ENCODE results near the gene PCDHB1. TPM values are rescaled to one million over a fixed set of nuclear protein-coding genes. Genes with fewer than 3 reads are reported as not detected.

The PCDHB1 gene, protein sequence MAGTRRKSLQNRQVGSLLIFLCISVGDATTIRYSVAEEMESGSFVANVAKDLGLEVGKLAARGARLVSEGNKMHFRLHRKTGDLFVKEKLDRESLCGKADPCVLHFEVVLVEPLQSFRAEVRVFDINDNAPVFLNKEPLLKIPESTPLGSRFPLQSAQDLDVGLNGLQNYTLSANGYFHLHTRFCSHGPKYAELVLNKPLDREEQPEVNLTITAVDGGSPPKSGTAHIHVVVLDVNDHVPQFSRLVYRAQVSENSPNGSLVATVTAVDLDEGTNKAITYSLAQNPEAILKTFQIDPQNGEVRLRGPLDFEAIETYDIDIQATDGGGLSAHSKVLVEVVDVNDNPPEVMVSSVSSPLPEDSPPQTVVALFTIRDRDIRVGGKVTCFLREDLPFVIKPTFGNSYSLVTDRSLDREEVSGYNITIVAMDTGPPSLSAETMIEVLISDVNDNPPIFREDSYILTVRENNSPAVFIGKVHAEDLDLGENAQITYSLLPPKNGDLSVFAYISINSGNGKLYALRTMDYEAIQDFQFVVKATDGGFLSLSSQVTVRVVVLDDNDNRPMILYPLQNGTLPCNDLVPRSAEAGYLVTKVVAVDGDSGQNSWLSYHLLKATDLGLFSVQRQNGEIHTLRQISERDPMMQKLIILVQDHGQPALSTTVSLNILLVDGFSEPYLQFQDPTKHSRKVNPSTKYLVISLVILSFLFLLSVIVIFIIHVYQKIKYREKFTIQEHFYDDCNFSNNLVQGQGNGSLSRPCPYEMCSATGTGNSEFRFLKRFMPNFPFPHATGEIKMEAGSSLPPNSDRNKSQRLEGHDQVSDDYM
- total RNA-seq (2014; rRNA removed; shearing (Covaris generic); ENCODE audit: low replicate concordance): not detected in 2 replicates

DNA sequence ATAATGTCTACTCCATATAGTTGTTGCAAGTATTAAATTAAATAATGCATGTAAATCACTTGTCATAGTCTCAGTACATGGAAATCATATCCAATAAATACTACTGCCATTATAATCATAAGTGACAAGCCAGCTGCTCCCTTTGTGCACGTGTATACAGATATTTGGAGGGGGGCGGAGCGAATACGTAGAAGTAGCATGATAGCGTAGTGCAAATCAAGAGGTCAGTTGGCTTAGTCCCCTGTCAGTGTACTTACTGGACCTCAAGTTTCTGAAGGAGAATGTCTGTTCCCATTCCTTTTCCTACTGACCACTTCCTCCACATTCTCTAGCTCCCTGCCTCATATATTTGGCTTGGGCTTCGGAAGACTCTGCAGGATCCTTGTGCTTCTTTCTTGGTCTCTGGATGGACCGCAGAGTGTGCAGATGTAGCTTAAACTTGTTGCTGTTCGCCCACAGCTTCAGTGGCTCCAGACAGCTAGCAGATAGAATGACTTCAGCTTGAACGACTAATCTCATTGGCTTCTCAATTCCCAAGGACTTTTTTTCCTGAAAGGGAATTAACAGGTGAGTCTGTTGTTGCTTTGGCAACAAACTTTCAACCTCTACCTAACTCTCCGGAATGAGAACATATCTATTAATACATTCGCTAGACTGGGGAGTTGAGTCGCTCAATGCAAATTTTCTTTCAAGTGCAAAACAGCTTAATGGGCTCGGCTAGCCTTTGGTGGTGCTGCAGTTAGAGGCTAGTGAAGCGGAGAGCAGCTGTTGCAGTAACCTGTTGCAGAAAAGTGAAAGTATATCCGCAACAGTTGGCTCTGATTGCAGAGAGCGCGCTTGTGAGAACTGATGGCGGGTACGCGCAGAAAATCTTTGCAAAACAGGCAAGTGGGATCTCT is at the start of gene PCDHB1:
PCDHB1 (plus strand) TSS at position 753 of the 899 bp plus-strand sequence; CDS start at position 850, 97 bp downstream.
- H3K27me3 ChIP-seq: peaks cover 17% of the 10 kb centered on the region
- H3K36me3 ChIP-seq: no peaks in the 10 kb centered on the region
- no peak within 1 kb of the TSS for H3K4me3 ChIP-seq
- H3K9me3 ChIP-seq: 0 out of 2 replicates have a peak, but pooled peaks cover 2% of the 10 kb centered on the region
- no peak for DNase-seq

DNA sequence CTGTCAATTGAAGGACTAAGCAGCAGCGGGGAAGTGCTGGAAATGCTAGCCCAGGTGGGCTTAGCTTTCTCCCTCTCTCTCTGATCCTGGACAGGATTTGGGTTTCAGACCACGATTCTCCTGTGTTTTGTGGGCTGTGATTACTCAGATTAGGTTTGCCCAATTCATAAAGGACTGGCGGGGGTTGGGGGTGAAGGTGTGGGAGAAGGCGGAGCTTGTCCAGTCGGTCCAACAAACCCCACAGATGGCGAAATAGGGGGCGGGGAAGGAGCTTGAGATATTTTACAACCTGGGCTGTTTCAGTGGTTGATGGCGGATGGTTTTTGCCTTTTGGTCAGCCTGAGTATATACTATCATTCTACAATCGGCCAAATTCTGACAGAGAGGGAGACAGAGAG is 49.7 kb upstream of the PCDHB1 start:
- no peaks in the 10 kb centered on the region; the same call in 1 of the 2 replicates for H3K27me3 ChIP-seq
- no peak for DNase-seq
- peaks cover 3% of the 10 kb centered on the region for H3K9me3 ChIP-seq
- H3K4me3 ChIP-seq: peak overlapping the region; percentile 12
- no peaks in the 10 kb centered on the region for H3K36me3 ChIP-seq

DNA sequence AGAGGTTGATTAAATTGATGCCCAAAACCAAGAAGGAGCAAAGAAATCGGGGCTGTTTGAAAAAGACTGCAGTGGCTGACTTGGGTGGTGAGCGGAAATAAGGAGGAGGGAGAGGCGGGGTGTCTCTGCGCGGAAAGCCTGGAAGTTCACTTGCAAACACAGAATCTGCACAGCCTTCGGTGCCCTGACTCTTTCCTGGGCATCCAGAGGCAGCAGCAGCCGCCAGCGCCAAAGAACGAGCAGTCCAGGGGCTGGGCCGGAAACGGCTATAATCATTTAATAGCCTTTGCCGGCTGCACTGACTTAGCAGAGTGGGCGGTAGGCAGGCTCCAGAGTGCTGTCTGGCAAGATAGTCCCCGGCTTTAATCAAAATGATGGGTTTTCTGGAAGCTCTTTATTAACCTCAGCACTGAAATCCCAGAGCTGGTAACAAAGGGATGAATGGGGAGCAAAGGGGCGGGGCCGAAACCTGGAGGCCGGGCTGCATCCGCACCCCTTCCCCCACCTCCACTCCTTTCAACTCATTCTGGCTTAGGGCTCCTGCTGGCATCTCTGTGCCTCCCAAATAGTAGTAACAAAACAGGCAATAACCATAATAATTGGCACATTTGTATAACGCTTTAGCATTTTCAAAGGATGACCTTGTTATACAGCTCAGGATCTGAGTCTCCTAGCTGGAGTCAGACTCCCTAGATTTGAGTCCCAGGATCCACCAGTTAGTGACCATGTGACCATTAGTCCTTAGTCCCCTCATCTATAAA is 49.1 kb upstream of the PCDHB1 start:
- Histone ChIP-seq H3K4me3 (peak overlapping the region; percentile 12), H3K9me3 (peaks cover 3% of the 10 kb centered on the region), H3K27me3 (no peaks in the 10 kb centered on the region; the same call in 1 of the 2 replicates), H3K36me3 (no peaks in the 10 kb centered on the region)
- DNase-seq: peak; percentile 79

DNA sequence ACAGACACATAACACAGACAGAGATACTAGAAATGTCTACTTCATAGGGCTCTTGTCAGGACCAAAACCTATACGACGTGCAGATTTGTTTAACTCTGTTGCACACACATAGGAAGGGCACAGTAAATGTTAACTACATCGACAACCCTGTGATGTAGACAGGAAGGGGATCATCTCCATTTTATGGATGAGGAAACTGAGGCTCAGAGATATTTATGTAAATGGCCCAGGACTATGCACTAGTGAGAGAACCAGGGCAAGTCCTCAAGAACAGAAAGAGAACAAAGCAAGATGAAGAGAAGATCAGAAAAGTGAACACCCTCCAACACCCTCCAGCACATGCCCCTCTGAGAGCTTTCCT is 48.6 kb upstream of the PCDHB1 start:
- peaks cover 3% of the 10 kb centered on the region for H3K9me3 ChIP-seq
- no peak for DNase-seq
- no peaks in the 10 kb centered on the region; the same call in 1 of the 2 replicates for H3K27me3 ChIP-seq
- no peaks in the 10 kb centered on the region for H3K36me3 ChIP-seq
- H3K4me3 ChIP-seq: no peak overlapping the region

DNA sequence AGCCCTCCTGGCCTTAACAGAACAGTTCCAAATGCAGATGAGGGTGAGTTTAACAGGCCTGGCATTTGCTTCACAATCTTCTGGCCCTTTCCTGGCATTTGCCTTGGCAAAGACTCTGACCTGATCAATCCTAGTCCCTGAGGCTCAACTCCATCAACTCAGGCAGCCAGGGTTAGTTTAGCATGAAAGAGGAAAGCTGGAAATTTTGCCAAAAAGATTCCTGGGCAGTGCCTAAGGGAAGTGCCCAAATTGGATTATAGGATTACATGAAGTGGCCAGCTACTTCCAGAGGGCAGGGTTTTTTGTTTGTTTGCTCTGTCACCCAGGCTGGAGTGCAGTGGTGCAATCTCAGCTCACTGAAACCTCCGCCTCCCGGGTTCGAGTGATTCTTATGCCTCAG is 48.1 kb upstream of the PCDHB1 start:
- peak; percentile 14 for DNase-seq
- Histone ChIP-seq H3K36me3 (no peaks in the 10 kb centered on the region), H3K9me3 (peaks cover 3% of the 10 kb centered on the region), H3K4me3 (no peak overlapping the region), H3K27me3 (no peaks in the 10 kb centered on the region; the same call in 1 of the 2 replicates)

DNA sequence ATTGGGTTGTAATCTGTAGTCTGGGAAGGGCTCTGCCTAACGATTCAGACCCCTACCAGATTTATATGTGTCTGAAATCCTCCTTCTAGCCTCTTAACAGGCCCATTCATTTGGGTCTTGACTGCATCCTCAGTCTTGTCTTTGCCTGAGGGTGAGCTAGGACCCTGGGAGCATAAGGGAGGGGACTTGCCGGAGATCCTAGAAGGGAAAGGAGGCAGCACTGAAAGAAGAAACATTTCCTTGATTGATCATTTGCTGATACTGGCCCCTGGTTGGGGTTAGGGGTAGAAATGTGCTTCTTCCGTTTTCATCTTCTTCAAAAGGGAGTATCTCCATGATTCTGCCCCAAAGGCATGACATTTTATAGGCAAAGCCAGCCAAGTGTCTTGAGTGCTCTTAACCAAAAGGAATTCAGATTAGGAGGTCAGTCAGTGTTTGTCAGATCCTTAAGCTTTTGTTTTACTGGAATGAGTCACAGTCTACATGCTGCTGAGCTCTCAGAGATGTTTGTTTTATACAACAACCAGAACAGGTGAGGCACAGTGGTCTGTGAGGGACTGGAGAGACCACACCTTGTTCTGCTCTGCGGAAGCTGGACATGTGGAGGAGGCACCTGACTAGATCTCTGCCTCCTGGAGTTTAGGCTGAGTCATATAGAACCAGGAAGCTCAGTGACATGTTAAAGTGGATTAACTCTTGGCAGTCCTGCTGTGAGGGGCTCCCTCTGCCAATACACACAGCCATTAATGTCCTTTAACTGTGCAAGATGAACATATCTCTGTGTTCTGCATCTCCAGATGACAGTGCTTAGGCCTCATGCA is 47.2 kb upstream of the PCDHB1 start:
- peak; percentile 45 for DNase-seq
- no peak overlapping the region for H3K4me3 ChIP-seq
- peaks cover 3% of the 10 kb centered on the region for H3K9me3 ChIP-seq
- no peaks in the 10 kb centered on the region for H3K36me3 ChIP-seq
- H3K27me3 ChIP-seq: no peaks in the 10 kb centered on the region; the same call in 1 of the 2 replicates

DNA sequence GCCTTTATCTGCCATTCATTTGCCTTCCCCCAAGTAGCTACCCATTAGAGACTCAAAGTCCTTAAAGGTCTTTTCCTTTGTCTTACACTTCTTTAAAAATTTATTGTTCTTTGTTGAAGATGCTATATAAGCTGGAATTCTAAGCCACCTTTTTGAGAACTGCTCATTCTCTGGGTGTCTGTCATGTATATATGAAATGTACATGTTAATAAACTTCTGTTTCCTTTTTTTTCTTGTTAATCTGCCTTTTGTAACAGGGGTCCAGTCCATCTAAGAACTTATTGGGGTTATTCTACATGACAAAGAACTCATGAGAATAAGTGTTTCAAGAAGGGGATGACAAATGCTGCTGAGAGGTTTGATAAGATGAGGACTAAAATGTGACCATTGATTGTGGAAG is 43.4 kb upstream of the PCDHB1 start:
- Histone ChIP-seq H3K9me3 (peaks cover 3% of the 10 kb centered on the region), H3K4me3 (no peak overlapping the region), H3K36me3 (no peaks in the 10 kb centered on the region), H3K27me3 (peaks cover 2% of the 10 kb centered on the region)
- no peak for DNase-seq

DNA sequence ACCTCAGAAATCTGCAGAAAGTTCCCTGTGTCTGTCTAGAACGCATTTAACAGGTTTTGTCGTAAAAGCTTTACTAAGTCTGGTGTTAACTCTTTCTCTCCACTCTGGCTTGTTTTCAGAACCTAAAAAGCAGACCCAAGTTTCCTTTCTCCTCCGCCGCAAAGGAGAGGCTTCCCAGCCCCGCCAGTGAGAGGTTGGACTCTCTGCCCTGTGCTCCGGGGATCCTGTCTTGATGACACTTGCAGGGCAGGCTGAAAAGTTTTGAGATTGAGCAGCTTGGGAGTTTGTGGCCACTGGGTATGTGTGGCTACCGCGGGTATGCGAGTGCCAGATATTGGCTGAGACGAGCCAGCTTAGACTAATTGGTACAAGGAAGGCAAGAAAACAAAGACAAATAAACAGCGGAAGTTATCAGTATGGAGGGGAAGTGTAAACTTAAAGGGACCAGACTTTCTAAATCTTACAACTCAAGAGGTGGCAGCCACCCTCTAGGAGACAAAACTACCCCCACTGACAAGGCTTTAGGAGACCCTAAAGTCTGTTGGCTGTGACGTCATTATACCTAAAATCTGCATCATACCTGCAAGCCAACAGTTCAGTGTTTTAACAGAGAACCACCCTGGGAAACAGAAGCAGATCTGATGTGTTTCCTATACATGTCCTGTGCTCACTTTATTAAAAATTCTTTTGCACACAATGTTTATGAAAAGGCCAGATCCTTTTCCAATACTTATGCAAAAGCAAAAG is 41.0 kb upstream of the PCDHB1 start:
- DNase-seq: no peak
- Histone ChIP-seq H3K36me3 (no peaks in the 10 kb centered on the region), H3K9me3 (no peaks in the 10 kb centered on the region), H3K4me3 (no peak overlapping the region), H3K27me3 (peaks cover 2% of the 10 kb centered on the region)

DNA sequence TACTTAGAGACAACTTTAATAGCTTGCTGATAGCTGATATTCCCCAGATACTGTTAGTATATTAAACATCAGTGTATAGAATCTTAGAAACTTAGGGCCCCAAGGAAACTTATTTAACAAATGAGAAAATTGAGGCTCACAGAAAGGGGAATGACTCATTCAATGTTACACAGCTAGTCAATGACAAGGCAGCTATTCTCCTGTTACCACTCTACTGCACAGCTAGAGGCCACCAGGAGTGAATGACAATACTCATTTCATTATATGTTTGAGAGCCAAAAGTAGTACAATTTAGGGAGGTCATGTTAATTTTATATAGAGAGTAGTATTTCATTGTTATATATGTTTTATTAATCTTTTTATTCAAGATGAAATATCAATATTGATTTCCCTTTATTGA is 33.2 kb upstream of the PCDHB1 start:
- no peak for DNase-seq
- peaks cover 2% of the 10 kb centered on the region; the same call in 1 of the 2 replicates for H3K27me3 ChIP-seq
- H3K9me3 ChIP-seq: no peaks in the 10 kb centered on the region
- H3K4me3 ChIP-seq: no peak overlapping the region
- H3K36me3 ChIP-seq: no peaks in the 10 kb centered on the region

DNA sequence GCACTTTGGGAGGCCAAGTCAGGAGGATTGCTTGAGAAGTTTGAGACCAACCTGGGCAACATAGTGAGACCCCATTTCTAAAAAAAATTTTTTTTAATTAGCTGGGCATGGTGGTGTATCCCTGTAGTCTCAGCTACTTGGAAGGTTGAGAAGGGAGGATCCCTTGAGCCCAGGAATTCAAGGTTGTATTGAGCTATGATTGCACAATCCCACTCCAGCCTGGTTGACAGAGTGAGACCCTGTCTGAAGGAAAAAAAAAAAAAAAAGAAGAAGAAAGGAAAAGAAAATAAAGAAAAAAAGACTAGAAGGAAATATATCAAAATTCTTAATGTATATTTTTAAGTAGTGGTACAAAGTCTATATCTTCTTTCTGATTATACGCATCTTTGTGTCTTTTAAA is 28.8 kb upstream of the PCDHB1 start:
- Histone ChIP-seq H3K9me3 (no peaks in the 10 kb centered on the region), H3K27me3 (peaks cover 8% of the 10 kb centered on the region; the same call in 1 of the 2 replicates), H3K36me3 (no peaks in the 10 kb centered on the region), H3K4me3 (no peak overlapping the region)
- DNase-seq: no peak

DNA sequence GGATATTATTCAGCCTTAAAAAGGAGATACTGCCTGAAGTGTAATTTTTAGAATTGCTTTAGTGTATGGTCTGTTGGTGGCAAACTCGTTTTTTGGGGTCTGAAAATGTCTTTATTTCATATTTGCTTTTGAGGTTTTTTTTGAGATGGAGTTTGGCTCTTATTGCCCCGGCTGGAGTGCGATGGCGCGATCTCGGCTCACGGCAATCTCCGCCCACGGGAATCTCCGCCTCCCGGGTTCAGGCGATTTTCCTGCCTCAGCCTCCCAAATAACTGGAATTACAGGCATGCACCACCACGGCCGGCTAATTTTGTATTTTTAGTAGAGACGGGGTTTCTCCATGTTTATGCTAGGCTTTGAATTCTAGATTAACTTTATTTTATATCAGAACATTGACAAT is 20.2 kb upstream of the PCDHB1 start:
- Histone ChIP-seq H3K9me3 (no peaks in the 10 kb centered on the region), H3K27me3 (peaks cover 13% of the 10 kb centered on the region), H3K4me3 (no peak overlapping the region), H3K36me3 (no peaks in the 10 kb centered on the region)
- no peak for DNase-seq

DNA sequence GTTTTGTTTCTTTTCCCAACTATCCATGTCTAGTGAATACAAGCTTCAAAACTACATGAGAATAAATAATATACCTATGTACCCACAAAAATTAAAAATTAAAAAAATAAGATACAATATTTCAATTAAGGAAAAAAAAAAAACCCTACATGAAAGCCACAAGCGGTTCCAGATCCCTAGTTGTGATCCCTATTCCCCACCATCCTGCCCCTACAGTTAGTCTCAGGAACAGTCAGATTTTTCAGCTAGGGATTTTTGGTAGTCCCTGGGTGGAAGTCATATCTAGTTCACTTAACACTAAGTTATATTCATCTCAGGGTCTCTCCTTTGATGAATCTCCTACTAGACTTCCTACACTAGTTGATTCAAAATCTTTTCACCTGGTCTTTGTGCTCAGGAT is 18.5 kb upstream of the PCDHB1 start:
- Histone ChIP-seq H3K36me3 (no peaks in the 10 kb centered on the region), H3K9me3 (no peaks in the 10 kb centered on the region), H3K27me3 (peaks cover 13% of the 10 kb centered on the region), H3K4me3 (no peak overlapping the region)
- DNase-seq: no peak

DNA sequence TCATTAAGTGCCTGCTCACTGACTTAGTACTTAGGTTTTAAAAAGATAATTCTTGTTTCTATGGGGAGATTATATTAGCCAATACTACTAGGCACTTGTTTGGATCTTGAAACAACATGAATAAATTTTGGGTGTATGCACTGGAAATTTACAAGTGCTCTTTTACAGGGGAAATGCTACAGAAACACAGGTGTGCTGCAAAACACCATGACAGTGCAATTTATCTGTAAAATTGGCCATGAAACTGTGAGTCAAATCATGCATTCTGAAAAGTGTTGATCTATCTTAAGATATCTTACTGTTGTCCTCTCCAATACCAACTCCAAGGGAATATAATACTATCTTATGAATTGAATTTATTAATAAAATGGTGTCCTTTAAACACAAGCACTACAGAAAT is 12.1 kb upstream of the PCDHB1 start:
- Histone ChIP-seq H3K27me3 (0 out of 2 replicates have a peak, but pooled peaks cover 6% of the 10 kb centered on the region), H3K4me3 (no peak overlapping the region), H3K36me3 (no peaks in the 10 kb centered on the region), H3K9me3 (peaks cover 7% of the 10 kb centered on the region)
- DNase-seq: no peak

DNA sequence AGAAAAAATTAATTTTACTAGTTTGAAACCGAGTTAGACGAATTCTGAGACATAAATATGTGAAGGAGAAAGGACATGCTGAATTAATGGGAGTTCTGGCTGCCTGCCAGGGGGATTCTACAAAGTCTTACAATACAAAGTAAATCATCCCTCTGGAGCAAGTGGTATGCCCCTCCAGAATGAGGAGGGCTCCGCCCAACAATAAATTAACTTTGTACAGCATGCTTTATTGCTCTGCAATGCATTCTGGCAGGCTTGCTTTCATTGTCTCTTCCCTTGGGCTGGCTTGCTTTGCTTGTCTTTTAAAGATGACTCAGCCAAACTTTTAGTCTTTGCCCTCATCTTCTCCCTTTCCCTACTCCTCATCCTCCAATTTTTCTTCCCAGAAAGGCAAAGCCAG is 11.7 kb upstream of the PCDHB1 start:
- peaks cover 7% of the 10 kb centered on the region for H3K9me3 ChIP-seq
- 0 out of 2 replicates have a peak, but pooled peaks cover 6% of the 10 kb centered on the region for H3K27me3 ChIP-seq
- H3K4me3 ChIP-seq: no peak overlapping the region
- DNase-seq: no peak
- H3K36me3 ChIP-seq: no peaks in the 10 kb centered on the region
